IPS-18c (cell line): ENCODE measurements around the gene USH2A.

Experiments used
- H3K4me3 ChIP-seq: 2 replicates; pipeline ENCODE4 v1.7.0; 2013; ENCODE audit warnings: low read depth, mild to moderate bottlenecking, low read length, moderate library complexity; ENCODE audit not compliant: insufficient read depth
- H3K9me3 ChIP-seq: one replicate; pipeline ENCODE4 v1.6.1; 2013; ENCODE audit warnings: mild to moderate bottlenecking, low read length, moderate library complexity; ENCODE audit not compliant: control insufficient read depth, insufficient read depth

The USH2A gene

GRCh38 chr1:216005916-216006315 is 417.3 kb downstream of the USH2A start:
- no peak overlapping the region for H3K4me3 ChIP-seq
- H3K9me3 ChIP-seq = no peaks in the 10 kb centered on the region

GRCh38 chr1:215992620-215993019 is 430.6 kb downstream of the USH2A start:
- no peak overlapping the region for H3K4me3 ChIP-seq
- no peaks in the 10 kb centered on the region for H3K9me3 ChIP-seq

- H3K9me3 ChIP-seq = no peaks in the 10 kb centered on the region
These were observed 436.0 kb downstream of the USH2A start for GRCh38 chr1:215987092-215987875.

GRCh38 chr1:215986401-215986800 is 436.8 kb downstream of the USH2A start:
- H3K9me3 ChIP-seq = no peaks in the 10 kb centered on the region
- H3K4me3 ChIP-seq = no peak overlapping the region

More at GRCh38 chr1:215987092-215987875, 436.0 kb downstream of the USH2A start:
- no peak overlapping the region for H3K4me3 ChIP-seq

- Histone ChIP-seq H3K9me3 (no peaks in the 10 kb centered on the region), H3K4me3 (no peak overlapping the region)
These were observed 439.6 kb downstream of the USH2A start for GRCh38 chr1:215983680-215984079.

DNA sequence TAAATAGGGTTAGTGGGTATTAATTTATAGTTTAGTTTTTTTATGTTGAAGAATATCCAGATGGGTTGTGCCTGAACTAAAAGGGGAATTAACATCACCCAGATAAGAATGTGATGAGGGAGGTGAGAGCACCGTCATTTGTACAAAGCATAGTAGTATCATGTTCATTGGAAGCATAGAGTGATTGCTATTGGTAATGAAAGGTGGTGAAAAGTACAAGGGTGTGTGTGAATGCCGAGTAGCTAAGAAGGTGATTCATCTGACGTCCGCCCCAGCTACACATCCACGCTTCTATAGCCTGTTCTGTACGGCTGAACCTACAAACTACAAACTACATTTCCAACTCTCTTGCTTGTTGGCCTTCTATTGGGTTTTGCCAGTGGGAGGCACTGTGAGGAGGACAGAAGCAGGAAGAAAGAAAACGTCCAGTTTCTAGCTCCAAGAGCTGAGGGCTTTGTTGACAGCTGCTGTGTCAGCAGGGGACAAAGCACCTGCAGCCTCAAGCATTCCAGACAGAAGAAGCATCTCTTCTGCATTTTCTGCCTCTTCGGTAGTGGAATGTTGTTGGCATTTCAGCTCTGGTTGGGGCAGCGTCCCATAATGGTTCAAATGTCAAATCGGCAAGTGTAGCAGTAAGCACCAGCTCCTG is 451.3 kb downstream of the USH2A start:
- no peak overlapping the region for H3K4me3 ChIP-seq
- no peaks in the 10 kb centered on the region for H3K9me3 ChIP-seq

GRCh38 chr1:215970406-215970805 is 452.8 kb downstream of the USH2A start:
- no peak overlapping the region for H3K4me3 ChIP-seq
- H3K9me3 ChIP-seq = no peaks in the 10 kb centered on the region

- no peaks in the 10 kb centered on the region for H3K9me3 ChIP-seq
- no peak overlapping the region for H3K4me3 ChIP-seq
These were observed 459.6 kb downstream of the USH2A start for GRCh38 chr1:215963621-215964020.

GRCh38 chr1:215963040-215963439 is 460.2 kb downstream of the USH2A start:
- no peaks in the 10 kb centered on the region for H3K9me3 ChIP-seq

GRCh38 chr1:215958841-215959240 is 464.4 kb downstream of the USH2A start:
- no peaks in the 10 kb centered on the region for H3K9me3 ChIP-seq
- H3K4me3 ChIP-seq = no peak overlapping the region

More at GRCh38 chr1:215963040-215963439, 460.2 kb downstream of the USH2A start:
- H3K4me3 ChIP-seq = no peak overlapping the region

DNA sequence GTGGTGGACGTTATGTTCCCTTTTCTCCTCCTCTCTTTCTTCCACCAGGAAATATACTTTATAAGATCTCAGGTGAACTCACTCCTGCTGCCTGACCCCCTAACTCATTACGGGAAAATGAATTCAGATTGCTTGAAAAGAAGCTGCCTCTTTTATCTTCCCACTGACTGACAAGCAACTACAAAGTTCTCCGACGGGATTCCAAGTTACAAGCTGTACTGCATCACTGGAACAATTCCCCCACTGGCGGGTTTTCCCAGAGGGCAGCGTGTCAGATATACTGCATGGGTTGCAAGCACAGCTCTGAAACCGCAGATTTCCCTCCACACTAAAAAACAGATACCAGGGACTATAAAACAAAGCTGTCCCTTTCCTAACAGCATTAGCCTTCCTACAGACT is 465.6 kb downstream of the USH2A start:
- Histone ChIP-seq H3K4me3 (no peak overlapping the region), H3K9me3 (no peaks in the 10 kb centered on the region)

DNA sequence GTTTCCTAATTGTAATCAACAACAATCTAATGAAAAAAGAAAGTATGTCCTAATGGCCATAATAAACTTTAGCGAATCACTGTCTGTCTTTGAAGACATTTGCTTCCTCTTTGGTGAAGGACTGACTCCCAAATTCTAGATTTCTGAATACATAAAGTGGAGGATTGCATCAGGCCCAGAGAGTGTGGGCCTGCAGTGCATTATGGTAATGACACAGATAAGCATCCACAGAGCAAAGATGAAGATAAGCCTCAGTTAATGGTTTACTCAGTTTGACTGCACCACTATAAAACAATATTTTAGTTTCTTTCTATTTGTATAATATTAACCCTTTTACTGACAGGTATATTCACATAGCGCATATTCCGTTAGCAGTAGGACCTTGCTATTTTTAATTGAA is 490.7 kb downstream of the USH2A start:
- Histone ChIP-seq H3K4me3 (no peak overlapping the region), H3K9me3 (no peaks in the 10 kb centered on the region)

DNA sequence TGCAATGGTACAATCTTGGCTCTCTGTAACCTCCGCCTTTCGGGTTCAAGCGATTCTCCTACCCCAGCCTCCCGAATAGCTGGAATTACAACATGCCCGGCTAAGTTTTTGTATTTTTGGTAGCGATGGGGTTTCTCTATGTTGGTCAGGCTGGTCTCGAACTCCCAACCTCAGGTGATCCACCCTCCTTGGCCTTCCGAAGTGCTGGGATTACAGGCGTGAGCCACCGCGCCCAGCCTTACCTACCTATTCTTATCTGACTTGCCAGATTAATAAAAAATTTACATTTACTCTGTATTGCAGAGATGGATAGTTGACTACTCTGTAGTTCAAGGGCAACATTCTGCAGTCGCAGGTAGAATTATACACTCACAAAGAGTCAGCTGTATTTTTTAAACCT is 496.6 kb downstream of the USH2A start:
- no peaks in the 10 kb centered on the region for H3K9me3 ChIP-seq
- H3K4me3 ChIP-seq = no peak overlapping the region

DNA sequence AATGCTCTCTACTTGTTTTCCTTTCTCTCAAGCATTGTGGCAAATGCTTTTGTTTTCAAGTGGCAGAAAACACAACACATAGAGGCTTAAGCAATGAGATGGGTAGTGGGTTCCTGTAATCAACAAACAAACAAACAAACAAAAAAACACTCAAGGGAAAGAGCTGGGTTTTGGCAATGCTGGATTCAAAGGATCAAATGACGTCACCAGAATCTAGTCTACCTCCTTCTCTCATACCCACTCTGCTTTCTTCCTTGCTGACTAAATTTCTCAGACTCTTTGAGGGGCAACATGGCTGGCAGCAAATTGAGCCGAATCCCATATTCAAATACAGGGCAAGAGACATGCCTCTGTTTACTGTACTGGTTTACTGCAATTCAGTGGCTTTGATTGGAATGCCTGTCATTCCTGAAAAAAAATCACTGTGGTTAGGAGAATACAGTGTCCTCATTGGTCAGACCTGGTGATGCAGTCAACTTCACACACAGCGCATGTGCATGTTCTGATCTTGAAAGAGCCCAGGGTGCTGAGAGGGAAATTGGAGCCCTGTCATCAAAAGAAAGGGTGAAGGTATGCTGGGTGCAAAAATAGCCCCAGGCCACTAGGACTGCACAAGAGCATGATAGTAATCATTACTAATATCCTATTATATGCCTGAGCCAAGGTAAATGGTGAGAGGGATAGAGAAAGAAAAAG is 500.0 kb downstream of the USH2A start:
- no peak overlapping the region for H3K4me3 ChIP-seq

DNA sequence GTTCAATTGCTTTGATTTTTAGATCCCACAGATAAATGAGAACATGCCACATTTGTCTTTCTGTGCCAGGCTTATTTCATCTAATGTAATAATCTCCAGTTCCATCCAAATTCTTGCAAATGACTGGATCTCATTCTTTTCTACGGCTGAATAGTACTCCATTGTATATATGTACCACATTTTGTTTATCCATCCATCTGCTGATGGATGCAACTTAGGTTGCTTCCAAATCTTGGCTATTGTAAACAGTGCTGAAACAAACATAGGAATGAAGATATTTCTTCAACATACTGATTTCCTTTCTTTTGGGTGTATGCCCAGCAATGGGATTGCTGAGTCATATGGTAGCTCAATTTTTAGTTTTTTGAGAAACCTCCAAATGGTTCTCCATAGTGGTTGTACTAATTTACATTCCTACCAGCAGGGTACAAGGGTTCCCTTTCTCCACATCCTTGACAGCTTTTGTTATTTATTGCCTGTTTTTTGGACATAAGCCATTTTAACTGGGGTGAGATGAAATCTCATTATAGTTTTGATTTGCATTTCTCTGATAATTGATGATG is 511.8 kb downstream of the USH2A start:
- H3K4me3 ChIP-seq = no peak overlapping the region
- H3K9me3 ChIP-seq = no peaks in the 10 kb centered on the region

More for the DNA sequence above, 500.0 kb downstream of the USH2A start:
- no peaks in the 10 kb centered on the region for H3K9me3 ChIP-seq

DNA sequence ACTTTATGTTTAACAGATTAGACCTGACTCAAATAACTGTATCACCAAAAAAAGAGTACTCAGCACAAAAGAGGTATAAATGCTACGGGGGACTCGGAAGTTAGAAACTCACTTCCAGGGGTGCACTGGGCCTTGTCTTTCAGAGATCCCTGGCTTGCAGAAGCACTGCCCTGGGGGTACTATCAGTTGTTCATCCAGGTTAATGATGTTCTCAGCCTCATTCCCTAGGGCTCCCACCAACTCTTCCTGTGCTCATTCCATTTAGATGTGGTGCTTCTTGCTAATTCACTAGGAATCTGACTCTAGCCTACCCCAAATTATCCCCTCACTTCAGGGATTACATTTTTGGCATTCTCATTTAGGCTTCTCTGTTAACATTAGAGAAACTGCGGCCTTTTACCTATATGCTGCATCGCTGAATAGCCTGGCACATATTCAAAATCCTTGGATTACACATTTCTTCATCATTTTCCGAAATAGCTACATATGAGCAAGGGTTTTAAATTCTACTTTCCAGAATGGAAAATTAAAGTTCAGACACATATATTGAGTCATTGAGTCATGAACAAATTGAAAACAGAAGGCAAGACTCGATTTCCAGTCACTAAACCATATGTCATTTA is 517.6 kb downstream of the USH2A start:
- Histone ChIP-seq H3K9me3 (no peaks in the 10 kb centered on the region), H3K4me3 (no peak overlapping the region)

GRCh38 chr1:215900684-215901083 is 522.6 kb downstream of the USH2A start:
- no peak overlapping the region for H3K4me3 ChIP-seq
- H3K9me3 ChIP-seq = no peaks in the 10 kb centered on the region
